Nephron (organoid): ENCODE results near the gene HOXD9.

Experiments used
- H3K27ac Mint-ChIP-seq, 3 experiments: 2 replicates each; pipeline ENCODE4 v1.8.0; 2020; ENCODE audit warnings: mixed read lengths in 3 of 3, mild to moderate bottlenecking in 2 of 3, moderate library complexity in 1 of 3
- H3K27me3 Mint-ChIP-seq: 2 replicates; pipeline ENCODE4 v1.8.0; 2021; ENCODE audit warnings: low read depth, mild to moderate bottlenecking, moderate library complexity, mixed read lengths
- H3K36me3 Mint-ChIP-seq: 2 replicates; pipeline ENCODE4 v1.8.0; 2020; ENCODE audit warnings: low read depth, mixed read lengths
- H3K4me1 Mint-ChIP-seq: 2 replicates; pipeline ENCODE4 v1.8.0; 2020; ENCODE audit warnings: mixed read lengths
- H3K4me3 Mint-ChIP-seq, 3 experiments: 2 replicates each; pipeline ENCODE4 v1.8.0; 2020; ENCODE audit warnings: mild to moderate bottlenecking in 3 of 3, mixed read lengths in 3 of 3, moderate library complexity in 2 of 3
- H3K9me3 Mint-ChIP-seq: 2 replicates; pipeline ENCODE4 v1.8.0; 2020; ENCODE audit warnings: mixed read lengths
- CTCF ChIP-seq, 3 experiments: fragments of 200-600 bp; sonication (generic); IDR thresholded peaks; one replicate each; pipeline ENCODE4 v1.5.0; 2021; ENCODE audit warnings: antibody characterized with exemption in 3 of 3; ENCODE audit not compliant: unreplicated experiment in 3 of 3

HOXD9 gene

DNA sequence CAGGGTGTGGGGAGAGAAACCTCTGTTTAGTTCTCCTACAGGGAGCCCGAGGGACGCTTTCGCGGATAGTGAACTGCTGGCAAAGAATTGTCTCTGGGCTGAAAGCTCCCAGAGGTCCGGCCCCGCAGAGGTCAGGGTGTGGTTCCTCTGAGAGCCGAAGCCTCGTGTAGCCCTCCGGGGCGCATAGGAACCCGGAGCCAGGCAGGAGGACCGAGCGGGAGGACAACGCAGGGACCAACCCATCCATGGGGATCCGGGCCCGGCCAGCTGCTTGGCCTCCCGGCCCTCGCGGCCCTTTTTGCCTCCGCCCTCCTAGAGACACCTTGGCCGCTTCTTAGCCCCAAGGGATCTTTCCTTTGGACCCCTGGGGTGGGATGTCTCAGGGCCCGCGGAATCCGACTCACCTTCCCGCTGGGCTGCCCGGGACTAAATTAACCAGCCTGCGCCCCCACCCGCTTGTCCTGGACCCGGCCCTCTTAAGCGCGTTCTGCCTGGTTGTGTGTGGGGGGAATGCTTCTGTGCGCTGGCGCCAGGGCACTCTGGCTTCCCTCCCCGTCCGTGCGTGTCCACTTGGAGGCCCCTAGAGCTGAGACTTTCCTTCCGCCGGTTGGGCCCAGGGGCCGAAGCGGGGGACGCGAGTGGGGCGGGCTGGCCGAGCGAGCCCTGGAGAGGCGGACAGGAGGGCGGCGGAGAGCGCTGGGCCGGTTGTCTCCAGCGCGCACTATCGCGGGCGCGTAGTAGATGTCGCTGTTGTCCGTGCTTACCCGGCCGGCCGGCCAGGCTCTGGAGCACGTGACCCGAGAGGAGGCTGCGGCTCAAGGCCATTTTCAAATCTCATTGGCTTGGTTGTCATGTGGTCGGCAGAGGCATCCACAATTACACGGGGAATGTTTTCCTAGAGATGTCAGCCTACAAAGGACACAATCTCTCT is 6.4 kb upstream of the HOXD9 start, which contains the start of gene HOXD10:
Gene HOXD10 (plus strand): TSS at position 896 of the 931 bp plus-strand sequence. CDS start 56 bp downstream, outside the sequence.
- peak; percentile 55 to 66 (median 58) for TF ChIP-seq CTCF (IDR thresholded peaks at IDR 0.05; ENCODE audit: unreplicated experiment in 3 of 3)
- H3K36me3 Mint-ChIP-seq: peaks cover 65% of the 10 kb centered on the region
- peaks cover 33% of the 10 kb centered on the region for H3K4me1 Mint-ChIP-seq
- peak within 1 kb of the TSS; percentile 78 to 87 (median 87) for H3K4me3 Mint-ChIP-seq
- H3K27me3 Mint-ChIP-seq: peaks cover 98% of the 10 kb centered on the region
- no peaks in the 10 kb centered on the region for H3K9me3 Mint-ChIP-seq
- H3K27ac Mint-ChIP-seq: peak within 1 kb of the TSS; percentile 73 to 99 (median 90)

GRCh38 chr2:176117162-176117822 is 5.2 kb upstream of the HOXD9 start:
- Mint-ChIP-seq H3K27ac (peak overlapping the region; percentile 62 to 99 (median 90)), H3K9me3 (no peaks in the 10 kb centered on the region), H3K4me3 (peak overlapping the region; percentile 78 to 87 (median 87)), H3K36me3 (peaks cover 58% of the 10 kb centered on the region), H3K4me1 (peaks cover 29% of the 10 kb centered on the region), H3K27me3 (peaks cover 92% of the 10 kb centered on the region)
- no peak for TF ChIP-seq CTCF (IDR thresholded peaks at IDR 0.05; ENCODE audit: unreplicated experiment in 3 of 3)

DNA sequence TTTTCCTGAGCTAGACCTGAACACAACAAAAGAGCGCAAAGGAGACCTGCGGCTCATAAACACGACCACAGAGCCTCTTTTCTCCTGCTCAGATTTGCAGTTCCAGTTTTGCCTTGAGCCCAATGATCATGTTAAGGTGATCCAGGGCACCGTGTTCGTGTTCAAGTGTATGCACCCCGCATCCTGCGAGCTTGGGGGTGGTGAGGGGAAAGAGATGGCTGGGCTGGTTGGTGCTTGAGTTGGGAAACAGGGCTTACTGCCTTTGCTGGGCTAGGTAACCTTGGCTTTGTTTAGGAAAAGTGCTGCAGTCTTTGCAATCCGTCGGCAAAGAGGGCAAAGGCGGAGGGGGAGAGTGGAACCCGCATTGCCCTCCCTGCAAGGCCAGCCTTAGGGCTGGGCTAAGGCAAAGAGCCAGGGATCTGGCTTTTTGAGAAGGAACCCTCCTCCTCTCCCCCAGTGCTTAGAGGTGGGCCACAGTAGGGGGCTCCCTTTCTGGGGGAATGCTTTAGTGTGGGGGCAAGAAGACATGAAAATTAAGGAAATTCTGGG is 4.6 kb upstream of the HOXD9 start:
- H3K4me3 Mint-ChIP-seq: peak overlapping the region; percentile 62 to 78 (median 76)
- peaks cover 29% of the 10 kb centered on the region for H3K4me1 Mint-ChIP-seq
- peak overlapping the region; percentile 62 to 99 (median 89) for H3K27ac Mint-ChIP-seq
- peaks cover 54% of the 10 kb centered on the region for H3K36me3 Mint-ChIP-seq
- peaks cover 86% of the 10 kb centered on the region for H3K27me3 Mint-ChIP-seq
- TF ChIP-seq CTCF (IDR thresholded peaks at IDR 0.05; ENCODE audit: unreplicated experiment in 3 of 3): no peak
- H3K9me3 Mint-ChIP-seq: no peaks in the 10 kb centered on the region

- Mint-ChIP-seq H3K4me3 (peak overlapping the region; percentile 72 to 78 (median 76)), H3K27ac (peak overlapping the region; percentile 62 to 99 (median 89)), H3K27me3 (peaks cover 84% of the 10 kb centered on the region), H3K9me3 (no peaks in the 10 kb centered on the region), H3K36me3 (peaks cover 52% of the 10 kb centered on the region), H3K4me1 (peaks cover 32% of the 10 kb centered on the region)
- TF ChIP-seq CTCF (IDR thresholded peaks at IDR 0.05; ENCODE audit: unreplicated experiment in 3 of 3): peak; percentile 46 to 73 (median 59)
These were observed 3.7 kb upstream of the HOXD9 start for GRCh38 chr2:176118601-176119339.

GRCh38 chr2:176120364-176121189 is 1.9 kb upstream of the HOXD9 start:
- peak overlapping the region; percentile 76 to 91 (median 78) for H3K4me3 Mint-ChIP-seq
- peaks cover 44% of the 10 kb centered on the region for H3K4me1 Mint-ChIP-seq

More at GRCh38 chr2:176120364-176121189, 1.9 kb upstream of the HOXD9 start:
- Mint-ChIP-seq H3K9me3 (no peaks in the 10 kb centered on the region), H3K27ac (peak overlapping the region; percentile 99), H3K27me3 (peaks cover 82% of the 10 kb centered on the region), H3K36me3 (peaks cover 63% of the 10 kb centered on the region)
- TF ChIP-seq CTCF (IDR thresholded peaks at IDR 0.05; ENCODE audit: unreplicated experiment in 3 of 3): peak in 2 of 3 experiments; percentile 19 to 25
